AG04449 (cell line): Measurements from ENCODE around the gene SLIT1.

Experiments used
- CTCF ChIA-PET: fragments of 350-600 bp; formaldehyde crosslinking; extraction: SDS; loops from one replicate; lab custom pipeline; 2021; ENCODE audit warnings: antibody characterized with exemption; lab: Yijun Ruan, JAX
- POLR2A ChIA-PET: fragments of 400-600, 350-600 bp; formaldehyde crosslinking; extraction: SDS; loops from one replicate; lab custom pipeline; 2020; ENCODE audit warnings: antibody characterized with exemption, inconsistent platforms; lab: Yijun Ruan, JAX
- DNase-seq: peaks from one replicate; pipeline ENCODE4 v3.0.0-alpha.2; 2010; ENCODE audit warnings: low read depth, low spot score
- H3K4me3 ChIP-seq: 2 replicates; pipeline ENCODE4 v1.5.1; 2011; ENCODE audit warnings: low read depth, mild to moderate bottlenecking, control low read depth, low read length
- TF ChIP-seq, protein P1 (sequence below): IDR thresholded peaks from one replicate; pipeline ENCODE4 v1.5.1; 2011; ENCODE audit warnings: mild to moderate bottlenecking, moderate library complexity, low read length, control low read depth, inconsistent platforms; ENCODE audit not compliant: insufficient read depth; ENCODE audit errors: missing control alignments

Gene SLIT1

DNA sequence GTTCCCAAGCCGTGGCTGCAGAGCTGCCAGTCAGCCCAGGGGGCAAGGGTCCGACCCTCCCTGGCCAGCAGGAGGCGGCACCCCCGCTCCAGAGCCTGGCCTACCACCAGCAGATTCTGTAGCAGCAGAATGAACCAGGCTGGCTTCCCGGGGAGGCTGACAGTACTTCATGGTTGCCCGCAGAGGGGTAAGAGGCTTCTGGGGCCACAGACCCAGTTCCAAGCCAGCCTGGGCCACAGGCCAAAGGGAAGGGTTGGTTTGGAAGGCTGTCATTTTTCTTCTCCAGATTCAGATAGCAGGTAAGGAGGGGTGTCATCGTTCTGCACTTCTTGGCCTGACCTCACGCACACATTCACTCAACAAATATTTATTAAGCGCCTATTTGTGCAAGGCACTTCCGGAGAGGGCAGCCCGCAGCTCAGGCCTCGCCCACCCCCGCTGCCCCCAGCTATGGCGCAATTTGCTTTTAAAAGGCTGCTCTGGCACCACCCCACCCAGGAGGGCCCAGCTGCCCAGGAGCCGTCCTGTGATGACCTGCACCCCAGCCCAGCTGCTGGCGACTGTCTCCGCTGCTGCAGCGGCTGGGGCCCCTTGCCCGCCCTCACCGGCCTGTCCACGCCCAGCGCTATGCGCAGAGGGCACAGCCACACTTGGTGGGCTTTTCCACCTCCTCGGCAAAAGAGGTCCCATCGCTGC, 185.1 kb downstream of the SLIT1 start:
- no peak for DNase-seq
- POLR2A ChIA-PET = no interaction called here
- H3K4me3 ChIP-seq = no peak overlapping the region
- TF ChIP-seq, protein P1, sequence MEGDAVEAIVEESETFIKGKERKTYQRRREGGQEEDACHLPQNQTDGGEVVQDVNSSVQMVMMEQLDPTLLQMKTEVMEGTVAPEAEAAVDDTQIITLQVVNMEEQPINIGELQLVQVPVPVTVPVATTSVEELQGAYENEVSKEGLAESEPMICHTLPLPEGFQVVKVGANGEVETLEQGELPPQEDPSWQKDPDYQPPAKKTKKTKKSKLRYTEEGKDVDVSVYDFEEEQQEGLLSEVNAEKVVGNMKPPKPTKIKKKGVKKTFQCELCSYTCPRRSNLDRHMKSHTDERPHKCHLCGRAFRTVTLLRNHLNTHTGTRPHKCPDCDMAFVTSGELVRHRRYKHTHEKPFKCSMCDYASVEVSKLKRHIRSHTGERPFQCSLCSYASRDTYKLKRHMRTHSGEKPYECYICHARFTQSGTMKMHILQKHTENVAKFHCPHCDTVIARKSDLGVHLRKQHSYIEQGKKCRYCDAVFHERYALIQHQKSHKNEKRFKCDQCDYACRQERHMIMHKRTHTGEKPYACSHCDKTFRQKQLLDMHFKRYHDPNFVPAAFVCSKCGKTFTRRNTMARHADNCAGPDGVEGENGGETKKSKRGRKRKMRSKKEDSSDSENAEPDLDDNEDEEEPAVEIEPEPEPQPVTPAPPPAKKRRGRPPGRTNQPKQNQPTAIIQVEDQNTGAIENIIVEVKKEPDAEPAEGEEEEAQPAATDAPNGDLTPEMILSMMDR = no peak
- CTCF ChIA-PET = interaction anchor here (0.9 kb wide), 1 partner anchor 35 kb away, joined by 5 read pairs; no protein-coding TSS in a partner anchor

DNA sequence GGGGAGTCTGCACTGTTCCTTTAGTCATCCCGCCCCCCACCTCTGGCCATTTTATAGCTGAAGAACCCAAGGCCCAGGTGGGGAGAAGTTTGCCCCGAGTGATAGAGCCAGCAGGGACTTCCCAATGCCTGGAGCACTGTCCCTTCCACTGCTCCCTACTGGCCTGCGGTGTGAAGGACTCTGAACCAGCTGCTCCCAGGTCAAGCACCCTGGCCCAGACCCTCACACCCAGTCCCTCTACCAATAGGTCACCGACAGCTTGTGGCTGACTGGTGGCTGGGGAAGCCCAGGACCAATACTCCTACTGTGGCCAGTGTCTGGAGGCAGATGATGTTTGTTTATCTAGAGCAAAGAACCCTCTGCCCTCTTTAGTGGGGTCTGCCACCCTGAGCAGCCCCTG, 185.8 kb downstream of the SLIT1 start:
- no peak for DNase-seq
- TF ChIP-seq, protein P1 = no peak
- ChIA-PET POLR2A (no interaction called here), CTCF (interaction anchor here (0.9 kb wide), 1 partner anchor 36 kb away, joined by 5 read pairs; no protein-coding TSS in a partner anchor)
- H3K4me3 ChIP-seq = no peak overlapping the region

DNA sequence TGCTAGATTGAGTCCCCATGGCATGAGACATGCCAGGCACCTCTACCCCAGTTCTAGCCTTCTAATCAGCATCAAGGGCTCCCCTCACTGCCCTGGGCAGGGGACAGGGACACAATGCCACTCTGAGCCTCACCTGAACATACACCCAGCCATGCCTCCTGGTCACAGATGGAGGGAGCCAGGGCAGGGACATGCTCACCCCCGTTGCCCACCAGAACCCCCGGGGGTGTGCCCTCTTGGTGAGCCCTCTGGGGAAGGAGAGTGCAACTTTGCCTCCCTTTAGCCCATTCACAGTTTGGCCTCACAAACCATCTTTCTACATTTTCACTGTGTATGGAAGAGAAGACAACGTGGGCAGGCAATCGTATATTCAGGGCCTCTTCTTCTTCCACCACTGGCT, 186.4 kb downstream of the SLIT1 start:
- POLR2A ChIA-PET = no interaction called here
- DNase-seq = no peak
- H3K4me3 ChIP-seq = no peak overlapping the region
- TF ChIP-seq, protein P1 = no peak
- CTCF ChIA-PET = no interaction called here

GRCh38 chr10:96998329-96998888, 187.3 kb downstream of the SLIT1 start:
- no peak overlapping the region for H3K4me3 ChIP-seq
- ChIA-PET CTCF (no interaction called here), POLR2A (no interaction called here)
- TF ChIP-seq, protein P1 = no peak
- no peak for DNase-seq

- no peak for DNase-seq
- CTCF ChIA-PET = interaction anchor here (1.9 kb wide), 1 partner anchor 29 kb away, joined by 13 read pairs; no protein-coding TSS in a partner anchor
- H3K4me3 ChIP-seq = no peak overlapping the region
- TF ChIP-seq, protein P1 = no peak
- POLR2A ChIA-PET = no interaction called here
These were observed 189.3 kb downstream of the SLIT1 start for GRCh38 chr10:96996275-96996965.

DNA sequence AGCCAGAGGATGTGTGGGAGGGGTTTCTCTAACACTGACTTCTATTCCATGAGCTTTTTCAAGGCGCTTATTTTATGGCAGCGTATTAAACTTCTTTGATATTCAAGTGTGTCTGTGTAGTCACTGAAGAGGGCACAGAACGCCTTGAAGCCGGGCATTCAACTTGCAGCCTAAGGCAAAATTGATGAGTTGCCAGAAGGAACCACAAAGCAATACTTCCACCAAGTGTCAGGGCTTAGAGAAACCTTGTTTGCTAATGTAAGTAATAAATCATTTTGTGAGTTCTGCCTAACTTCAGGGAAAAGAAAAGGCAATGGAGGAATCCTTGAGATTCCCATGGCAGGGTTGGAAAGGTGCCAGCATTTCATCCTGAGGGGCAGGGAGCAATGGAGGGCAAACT, 189.9 kb downstream of the SLIT1 start:
- no peak overlapping the region for H3K4me3 ChIP-seq
- ChIA-PET POLR2A (no interaction called here), CTCF (interaction anchor here (0.7 to 1.9 kb wide), 3 partner anchors 29 to 355 kb away, joined by 3 to 13 read pairs (median 3); no protein-coding TSS in a partner anchor)
- TF ChIP-seq, protein P1 = no peak
- no peak for DNase-seq
